ENCODE measurements around the gene SEC14L5.
"Not testable (repeated sequence)": the region's sequence is repeated elsewhere in the genome, so short reads cannot be mapped to it uniquely, and the experiment has no call there.

The SEC14L5 gene

DNA sequence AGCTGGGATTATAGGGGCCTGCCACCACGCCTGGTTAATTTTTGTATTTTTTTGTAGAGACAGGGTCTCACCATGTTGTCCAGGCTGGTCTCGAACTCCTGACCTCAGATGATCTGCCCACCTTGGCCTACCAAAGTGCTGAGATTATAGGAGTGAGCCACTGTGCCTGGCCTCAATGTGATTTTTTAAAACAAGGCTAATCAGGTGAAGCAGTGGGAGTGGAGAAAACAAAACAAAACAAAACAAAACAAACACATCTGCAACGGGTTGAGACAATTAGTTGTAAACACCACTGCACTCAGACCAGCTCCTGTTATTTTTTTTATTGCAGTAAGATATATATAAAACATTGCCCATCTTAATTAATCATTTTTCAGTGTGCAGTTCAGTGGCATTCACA is 6.5 kb upstream of the SEC14L5 start:
- DNase-seq (ENCODE audit: low read depth), result not testable (repeated sequence)

DNA sequence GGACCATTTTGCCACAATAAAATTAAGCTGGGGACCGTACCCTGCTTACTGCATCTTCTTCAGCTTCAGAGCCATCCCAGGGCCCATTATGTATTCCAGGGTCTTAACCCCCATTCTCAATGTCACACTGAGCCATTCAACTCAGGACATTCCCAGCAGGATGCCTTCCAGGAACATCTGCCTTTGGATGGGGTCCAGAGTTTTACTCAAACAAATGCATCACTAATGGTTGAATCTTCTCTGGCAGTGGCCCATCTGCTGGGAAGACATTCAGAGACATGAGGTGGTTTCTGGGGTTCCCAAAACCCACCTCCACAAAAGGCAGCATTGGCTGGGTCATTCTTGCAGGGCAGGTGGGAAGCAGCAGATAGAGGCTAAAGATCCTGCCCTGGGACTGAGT is 3.4 kb upstream of the SEC14L5 start:
- no peak for DNase-seq (ENCODE audit: low read depth)

DNA sequence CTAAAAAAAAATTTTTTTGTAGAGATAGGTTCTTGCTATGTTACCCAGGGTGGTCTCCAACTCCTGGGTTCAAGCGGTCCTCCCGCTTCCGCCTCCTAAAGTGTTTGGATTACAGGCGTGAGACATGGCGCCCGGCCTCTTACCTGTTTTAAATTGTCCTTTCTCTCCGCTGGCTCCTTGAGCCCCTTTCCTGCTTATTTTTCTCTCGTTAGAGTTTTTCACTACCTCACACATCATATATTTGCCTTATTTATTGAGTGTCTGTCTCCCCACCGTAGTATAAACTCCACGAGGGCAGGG is 760 bp upstream of the SEC14L5 start:
- no peak for DNase-seq (ENCODE audit: low read depth)

DNA sequence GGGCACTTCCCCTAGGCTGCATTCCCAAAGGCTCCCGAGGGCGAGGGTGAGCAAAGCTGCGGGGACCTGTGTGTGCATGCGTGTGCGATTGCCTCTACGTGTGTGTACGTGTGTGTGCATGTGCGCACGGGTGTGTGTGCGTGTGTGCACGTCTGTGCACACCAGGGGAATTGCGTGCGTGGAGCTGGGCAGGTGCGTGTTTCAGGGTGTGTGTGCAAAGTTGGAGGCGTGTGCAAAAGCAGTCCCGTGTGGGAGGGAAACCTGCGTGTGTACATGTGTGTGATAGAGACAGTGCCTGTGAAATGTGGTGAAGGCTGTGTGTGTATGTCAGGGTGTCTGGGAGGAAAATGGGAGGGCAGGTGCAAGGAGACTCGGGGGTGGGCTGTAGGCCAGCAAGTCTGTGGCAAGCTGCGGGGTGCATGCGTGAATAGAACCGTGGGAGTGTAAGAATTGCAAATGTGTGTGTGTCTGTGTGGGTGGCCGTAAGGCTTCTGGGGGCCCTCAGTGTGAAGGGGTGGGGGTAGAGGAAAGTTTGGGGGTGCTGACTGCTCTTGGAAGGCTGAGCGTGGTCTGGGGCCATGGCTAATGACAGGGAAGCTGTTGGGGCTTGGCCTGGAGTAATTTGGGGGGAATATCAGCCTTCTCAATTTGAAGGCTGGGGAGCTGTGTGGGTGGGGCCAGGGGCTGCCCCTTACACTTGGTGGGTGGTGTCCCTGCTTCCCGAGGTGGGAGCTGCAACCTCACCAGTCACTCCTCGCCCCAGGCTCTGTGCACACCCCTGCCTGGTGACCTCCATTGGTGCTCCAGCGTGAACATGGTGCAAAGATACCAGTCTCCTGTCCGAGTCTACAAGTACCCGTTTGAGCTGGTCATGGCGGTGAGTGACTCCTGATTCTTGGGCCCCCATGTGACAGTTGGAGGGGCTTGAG is 644 bp downstream of the SEC14L5 start:
- no peak for DNase-seq (ENCODE audit: low read depth)

DNA sequence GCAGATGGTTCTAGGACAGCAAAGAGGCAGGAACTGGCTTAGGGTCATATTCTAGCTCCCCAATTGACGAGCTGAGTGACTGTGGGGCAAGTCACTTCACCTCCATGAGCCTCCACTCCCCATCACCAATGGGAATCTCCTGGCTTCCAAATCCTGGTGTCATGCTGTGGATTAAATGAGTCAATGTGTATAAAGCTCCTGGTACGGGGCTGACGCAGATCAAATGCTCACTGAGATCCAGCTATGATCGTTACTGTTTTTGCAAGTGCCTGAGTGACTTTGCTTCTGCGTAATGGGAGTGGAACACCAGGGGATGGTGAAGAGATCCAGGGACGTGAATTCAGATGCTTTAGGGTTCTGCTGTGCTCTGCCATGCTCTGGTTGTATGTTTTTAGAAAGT is 2.4 kb downstream of the SEC14L5 start:
- no peak for DNase-seq (ENCODE audit: low read depth)

DNA sequence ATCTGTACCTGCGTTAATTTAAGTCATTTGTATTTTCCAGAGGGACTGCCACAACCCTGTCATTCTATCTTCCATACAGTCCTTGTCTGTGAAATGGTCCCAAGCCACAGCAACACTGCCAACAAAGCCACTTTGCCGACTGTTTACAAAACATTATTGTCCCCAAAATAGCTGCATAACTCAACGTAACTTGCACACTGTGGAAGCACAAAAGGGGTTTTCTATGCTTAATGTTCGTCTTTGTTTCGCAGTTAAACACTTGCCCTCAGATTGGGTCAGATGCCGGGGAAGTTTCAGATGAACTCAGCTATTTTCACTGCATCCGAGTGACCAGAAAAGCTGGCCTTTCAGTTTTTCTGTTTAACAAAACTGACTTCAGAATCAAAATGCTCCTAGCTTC is 4.6 kb downstream of the SEC14L5 start:
- DNase-seq (ENCODE audit: low read depth), result no peak

DNA sequence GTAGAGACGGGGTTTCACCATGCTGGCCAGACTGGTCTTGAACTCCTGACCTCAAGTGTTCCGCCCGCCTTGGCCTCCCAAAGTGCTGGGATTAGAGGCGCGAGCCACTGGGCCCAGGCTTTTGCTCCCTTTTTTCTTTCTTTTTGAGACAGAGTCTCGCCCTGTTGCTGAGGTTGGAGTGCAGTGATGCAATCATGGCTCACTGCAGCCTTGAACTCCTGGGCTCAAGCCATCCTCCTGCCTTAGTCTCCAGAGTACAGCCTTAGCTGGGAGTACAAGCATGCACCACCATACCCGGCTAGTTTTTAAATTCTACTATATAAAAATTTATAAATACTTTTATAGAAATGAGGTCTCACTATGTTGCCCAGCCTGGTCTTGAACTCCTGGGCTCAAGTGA is 5.4 kb downstream of the SEC14L5 start:
- not testable (repeated sequence) for DNase-seq (ENCODE audit: low read depth)

DNA sequence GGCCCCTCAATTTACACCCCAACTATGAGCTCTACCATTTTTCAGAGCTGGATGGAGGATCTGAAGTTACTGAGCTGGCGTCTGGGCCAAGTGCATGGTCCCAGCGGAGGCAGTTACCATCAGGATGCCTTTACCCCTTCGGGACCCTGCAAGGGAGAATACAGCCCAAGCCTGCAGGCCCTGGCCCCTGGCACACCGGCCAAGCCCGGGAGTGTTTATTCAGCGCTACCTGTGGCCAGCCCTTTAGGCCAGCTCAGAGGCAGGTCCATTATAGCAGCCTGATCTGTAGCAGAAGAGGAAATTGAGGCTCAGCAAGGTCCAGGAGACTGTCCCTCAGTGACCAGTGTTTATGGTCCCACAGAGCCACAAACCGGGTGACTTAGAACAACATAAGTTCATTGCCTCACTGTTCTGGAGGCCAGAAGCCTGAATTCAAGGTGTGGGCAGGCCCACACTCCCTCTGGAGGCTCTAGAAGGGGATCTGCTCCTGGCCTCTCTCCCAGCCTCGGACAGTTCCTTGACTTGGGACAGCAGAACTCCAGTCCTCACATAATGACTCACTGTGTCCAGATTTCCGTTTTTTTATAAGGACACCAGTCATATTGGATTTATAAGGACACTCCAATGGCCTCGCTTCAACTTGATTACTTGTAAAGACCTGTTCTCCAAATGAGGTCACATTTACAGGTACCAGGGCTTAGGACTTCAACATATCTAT is 8.8 kb downstream of the SEC14L5 start:
- DNase-seq (ENCODE audit: low read depth), result no peak

DNA sequence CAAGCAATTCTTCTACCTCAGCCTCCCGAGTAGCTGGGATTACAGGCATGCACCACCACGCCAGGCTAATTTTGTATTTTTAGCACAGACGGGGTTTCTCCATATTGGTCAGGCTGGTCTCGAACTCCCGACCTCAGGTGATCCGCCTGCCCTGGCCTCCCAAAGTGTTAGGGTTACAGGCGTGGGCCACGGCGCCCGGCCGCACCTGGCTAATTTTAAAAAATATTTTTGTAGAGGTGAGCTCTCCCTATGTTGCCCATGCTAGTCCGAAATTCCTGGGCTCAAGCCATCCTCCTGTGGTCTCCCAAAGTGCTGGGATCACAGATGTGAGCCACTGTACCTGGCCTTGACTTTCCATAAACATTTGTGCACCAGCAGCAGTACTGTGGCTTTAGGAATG is 10.1 kb downstream of the SEC14L5 start:
- DNase-seq (ENCODE audit: low read depth), result not testable (repeated sequence)

DNA sequence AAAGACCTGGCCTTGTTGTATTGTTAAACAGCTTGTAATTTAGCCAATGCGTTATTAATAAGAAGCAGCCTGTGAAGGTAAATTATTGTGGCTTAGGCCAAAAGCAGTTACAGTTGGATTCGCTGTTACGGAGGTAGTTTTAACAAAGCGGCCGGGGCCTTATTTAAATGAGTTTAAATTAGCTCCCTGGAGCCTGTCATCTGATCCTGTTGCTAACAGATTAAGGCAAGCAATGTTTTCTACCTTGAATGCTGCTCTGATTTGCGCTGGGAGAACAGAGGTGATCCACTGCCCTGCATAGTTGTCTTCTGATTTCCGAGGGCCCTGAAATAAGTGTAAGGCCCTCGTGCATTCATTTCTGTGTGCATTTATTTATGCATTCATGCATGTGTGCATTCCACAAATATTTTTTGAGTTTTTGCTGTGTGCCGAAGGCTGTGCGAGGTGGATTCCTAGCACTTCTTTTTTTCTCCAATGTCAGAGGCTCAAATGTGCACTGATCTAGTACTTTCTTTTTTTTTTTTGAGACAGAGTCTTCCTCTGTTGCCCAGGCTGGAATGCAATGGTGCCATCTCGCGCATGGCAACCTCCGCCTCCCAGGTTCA is 10.9 kb downstream of the SEC14L5 start:
- no peak for DNase-seq (ENCODE audit: low read depth)

DNA sequence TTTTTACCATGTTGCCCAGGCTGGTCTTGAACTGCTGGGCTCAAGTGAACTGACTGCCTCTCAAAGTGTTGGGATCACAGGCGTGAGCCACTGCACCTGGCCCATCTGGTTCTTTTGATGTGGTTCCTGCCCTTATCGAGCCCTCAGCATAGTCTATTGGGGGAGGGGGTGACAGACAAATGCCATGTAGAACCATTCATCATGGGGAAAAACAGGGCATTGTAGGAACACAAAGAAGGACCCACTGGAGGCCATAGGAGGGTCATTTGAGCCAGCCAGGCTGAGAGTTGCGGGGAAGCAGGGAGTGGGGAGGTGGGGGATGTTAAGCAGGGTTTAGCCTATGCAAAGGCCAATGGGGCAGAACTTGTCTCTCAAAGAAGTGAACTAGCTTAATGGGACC is 11.9 kb downstream of the SEC14L5 start:
- DNase-seq (ENCODE audit: low read depth), result no peak

DNA sequence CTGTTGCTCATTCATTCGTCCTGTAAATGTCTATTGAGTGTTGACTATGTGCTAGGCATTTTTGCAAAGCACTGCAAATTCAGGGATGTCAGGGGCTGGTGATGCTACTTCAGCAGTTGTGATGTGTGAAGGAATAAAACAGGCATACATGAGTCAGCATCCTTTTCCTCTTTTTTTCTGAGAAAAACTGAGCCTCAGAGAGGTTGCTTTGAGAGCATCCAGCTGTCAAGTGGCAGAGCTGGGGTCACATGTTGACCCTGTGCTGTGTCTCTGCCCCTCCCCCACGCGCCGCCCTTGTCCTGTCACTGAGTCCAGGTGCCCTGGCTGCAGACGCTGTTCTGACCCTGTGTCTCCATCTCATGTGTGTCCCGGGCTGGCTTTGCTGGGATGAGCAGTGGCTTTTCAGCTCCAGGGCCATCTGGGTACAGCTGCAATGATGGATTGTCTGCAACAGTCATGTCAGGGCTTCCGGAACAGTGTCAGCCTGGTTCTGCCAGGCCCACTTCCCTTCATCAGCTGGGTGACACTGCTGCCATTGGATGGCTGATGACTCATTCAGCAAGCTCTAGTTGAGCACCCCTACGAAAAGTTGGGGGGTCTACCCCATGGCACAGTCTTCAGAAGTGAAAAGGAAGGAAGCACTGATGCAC is 14.9 kb downstream of the SEC14L5 start:
- no peak for DNase-seq (ENCODE audit: low read depth)

DNA sequence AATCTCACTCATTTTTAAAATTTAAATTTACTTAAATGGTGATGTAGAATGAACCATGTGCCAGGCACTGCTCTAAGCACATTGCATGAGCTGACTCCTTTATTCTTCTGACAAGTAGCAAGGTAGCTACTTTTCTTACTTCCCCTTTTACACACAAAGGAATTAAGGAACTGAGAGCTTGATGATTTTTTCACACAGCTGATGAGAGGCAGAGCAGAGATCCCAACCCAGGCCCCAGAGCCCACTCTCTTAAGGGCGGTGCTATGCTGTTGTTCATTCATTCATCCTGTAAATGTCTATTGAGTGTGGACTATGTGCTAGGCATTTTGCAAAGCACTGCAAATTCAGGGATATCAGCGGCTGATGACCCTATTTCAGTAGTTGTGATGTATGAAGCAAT is 17.9 kb downstream of the SEC14L5 start:
- no peak for DNase-seq (ENCODE audit: low read depth)

DNA sequence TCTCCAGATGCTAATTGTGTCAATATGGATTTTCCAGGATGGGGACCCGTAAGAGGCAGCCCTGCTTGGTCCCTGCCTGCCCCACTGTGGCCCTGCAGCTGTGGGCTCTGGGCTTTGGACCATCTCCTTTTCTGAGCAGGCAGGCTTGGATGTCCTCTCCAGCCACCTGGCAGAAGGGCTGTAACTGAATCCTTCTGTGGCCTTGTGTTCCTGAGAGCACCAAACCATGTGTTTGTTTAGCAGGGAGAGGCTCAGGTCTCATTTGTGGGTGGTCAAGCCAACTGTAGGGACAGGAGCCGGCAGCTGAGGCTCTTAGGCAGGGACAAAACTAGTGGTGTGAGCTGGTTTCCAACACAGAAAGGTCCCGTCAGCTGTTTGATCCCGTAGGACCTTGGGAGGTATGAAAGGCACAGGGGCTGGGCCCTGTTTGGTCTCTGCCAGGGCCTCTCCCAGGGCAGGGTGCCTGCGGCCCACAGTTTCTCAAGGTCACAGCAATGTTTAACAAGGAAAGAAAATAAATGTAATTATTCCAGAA is 18.5 kb downstream of the SEC14L5 start:
- DNase-seq (ENCODE audit: low read depth), result no peak

DNA sequence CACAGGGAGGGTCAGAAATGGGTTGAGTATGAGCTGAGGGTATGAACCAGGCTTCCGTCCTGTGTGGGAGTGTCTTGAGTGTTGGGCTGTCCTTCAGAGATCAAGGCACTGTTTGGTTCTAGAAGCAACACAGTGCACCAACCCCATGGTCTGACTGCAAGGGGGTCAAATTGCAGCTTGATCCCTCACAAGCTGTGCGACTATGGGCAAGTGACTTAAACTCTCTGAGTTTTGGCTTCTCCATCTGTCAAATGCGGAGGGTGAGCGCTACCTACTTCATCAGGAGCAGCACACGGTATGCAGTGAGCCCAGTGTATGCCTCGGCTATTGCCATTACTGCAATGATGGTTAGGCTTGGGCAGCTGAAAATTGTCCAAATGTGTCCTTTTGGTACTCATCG is 21.0 kb downstream of the SEC14L5 start:
- no peak for DNase-seq (ENCODE audit: low read depth)

DNA sequence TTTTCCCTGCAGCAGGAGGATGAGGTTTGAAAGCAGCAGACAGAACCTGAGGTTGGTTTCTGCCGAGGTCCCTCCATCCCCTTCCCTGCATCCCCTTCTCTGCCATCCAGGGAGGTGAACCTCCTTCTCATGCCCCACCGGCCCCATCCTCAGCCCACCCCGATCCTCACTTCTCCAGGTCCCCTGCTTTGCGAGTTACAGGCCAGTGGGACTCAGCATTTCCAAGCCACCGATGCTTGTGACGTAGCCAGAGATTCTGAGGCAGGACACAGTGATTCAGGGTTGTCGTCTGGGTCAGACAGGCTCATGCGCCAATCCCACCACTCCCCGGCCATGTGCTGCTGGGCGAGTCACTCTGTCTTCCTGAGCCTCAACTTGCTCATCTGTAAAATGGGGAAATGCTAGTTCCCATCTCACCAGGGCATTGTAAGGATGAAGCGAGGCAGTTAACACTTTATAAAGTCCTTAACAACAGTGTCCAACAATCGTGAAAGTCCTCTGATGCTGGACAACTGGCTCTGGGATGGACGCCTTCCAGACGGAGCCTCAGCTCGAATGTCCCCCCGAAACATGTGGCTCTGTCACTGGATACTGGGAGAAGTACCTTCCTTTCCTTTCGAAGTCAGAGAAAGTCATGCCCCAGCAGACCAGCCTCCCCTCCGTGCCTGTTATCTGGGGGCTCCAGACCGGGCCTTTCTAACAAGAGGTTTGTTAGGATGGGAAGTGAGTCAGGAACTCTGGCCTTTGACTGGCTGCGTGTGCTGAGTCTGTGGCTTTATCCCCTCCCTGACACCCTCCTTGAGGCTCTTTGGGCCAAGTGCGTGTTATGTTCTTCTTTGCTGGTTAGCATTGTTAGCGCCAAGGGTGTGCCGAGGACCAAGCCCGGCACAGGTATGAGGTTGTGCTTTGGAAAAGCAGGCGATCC is 21.9 kb downstream of the SEC14L5 start:
- DNase-seq (ENCODE audit: low read depth), result no peak

DNA sequence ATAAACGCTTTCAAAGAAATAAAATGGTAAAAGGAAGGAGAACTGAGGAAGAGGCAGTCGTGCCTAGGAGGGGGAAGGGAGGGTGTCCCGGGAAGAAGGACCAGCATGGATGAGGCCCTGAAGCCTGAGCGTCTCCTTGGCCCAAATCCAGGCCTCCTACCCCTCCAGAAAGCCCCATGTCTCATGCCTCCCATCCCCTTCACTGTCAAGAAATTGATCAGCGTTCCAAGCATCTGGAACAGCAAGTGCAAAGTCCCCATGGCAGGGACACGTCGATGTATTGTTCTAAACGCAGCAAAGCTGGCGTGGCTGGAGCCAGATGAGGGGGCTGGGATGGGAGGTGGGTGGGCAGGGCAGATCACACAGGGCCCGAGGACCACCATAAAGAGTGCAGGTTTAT is 22.6 kb downstream of the SEC14L5 start:
- no peak for DNase-seq (ENCODE audit: low read depth)

DNA sequence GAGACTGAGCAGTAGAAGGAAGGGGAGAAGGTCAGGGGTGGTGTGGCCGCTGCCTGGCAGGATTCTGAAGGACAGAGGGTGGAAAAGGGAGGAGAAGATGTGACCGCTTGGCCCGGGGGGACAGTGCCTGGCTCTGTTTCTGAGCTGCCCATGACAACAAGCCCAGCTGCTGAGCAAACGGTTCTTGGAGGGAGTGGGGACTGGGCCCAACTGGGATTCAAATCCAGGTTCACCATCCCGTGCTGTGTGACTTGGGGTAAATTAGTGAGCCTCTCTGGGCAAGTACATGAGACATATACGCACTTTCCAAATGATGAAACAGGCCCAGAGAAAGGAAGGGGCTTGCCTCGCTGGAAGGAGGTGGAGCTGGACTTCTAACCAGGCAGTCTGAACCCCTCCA is 23.3 kb downstream of the SEC14L5 start:
- DNase-seq (ENCODE audit: low read depth), result no peak

DNA sequence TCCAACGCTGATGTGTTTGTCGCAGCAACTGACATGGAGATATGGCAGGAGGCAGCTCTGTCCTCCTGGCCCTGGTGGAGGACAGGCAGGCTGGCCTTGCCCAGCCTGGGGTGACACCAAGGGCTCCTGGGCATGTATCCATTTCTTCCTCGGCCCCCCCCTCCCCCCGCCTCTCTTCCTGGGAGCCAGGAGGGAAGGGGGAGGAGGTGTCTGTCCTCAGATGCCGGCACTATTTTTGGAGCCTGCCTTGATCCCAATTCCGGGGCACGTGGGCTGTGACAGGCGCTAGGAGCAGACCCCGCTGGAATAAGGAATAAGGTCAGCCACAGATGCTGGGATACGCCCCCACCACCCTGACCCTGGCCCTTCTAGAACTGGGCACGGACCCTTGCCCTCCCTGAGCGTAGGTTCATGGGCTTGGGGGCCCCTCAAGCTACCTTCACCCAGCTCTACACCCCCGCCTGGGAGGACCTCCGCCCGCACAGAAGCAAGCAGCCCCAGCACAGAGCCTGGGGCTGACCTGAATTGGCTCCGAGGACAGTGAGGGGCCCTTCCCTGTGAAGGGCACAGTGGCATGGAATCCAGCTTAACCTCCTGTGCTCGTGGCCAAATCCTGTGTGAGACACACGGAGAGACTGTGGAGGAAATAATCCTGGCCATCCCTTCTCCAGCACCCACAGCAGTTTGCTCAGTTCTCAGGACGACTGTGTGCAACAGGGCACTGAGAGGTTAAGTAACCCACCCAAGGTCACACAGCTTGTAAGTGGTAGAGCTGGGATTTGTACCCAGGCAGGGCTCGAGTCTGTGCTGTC is 24.1 kb downstream of the SEC14L5 start:
- no peak for DNase-seq (ENCODE audit: low read depth)

DNA sequence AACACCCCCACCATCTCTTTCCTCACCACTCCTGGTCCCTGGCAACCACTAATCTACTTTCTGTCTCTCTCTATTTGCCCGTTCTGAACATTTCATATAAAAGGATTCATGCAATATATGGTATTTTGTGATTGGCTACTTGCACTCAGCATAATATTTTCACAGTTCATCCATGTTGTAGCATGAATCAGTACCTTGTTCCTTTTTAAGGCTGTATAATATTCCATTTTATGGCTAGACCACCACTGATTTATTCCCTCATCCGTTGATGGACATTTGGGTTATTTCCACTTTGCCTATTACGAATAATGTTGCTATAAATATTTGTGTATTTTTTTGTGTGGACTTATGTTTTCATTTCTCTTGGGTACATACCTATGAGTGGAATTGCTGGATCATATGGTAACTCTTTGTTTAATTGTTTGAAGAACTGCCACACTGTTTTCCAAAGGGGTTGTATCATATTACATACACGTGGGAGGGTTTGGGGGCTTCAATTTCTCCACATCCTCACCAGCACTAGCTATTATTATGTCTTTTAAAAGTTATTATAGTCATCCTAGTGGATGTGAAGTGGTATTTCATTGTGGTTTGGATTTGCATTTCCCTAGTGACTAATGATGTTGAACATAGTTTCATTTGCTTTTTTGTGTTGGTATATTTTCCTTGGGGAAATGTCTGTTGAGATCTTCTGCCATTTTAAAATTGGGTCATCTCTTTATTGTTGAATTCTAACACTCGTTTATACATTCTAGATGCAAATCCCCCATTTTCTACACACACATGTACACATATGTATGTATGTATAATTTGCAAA is 26.3 kb downstream of the SEC14L5 start:
- DNase-seq (ENCODE audit: low read depth), result no peak

Data from GM04503 (cell line).